Vagina (tissue), 2 donors: ENCODE results near the gene ELOA2. TPM values are rescaled to one million over a fixed set of nuclear protein-coding genes. Genes with fewer than 3 reads are reported as not detected.

Source experiments
- DNase-seq, 2 donors: peaks; one replicate each; pipeline ENCODE4 v3.0.0-alpha.2; 2017; ENCODE audit errors: extremely low spot score in 2 of 2
- H3K27ac ChIP-seq: fragments of 200-600 bp; sonication (generic); one replicate; pipeline ENCODE4 v1.5.1; 2019
- H3K27me3 ChIP-seq: fragments of 200-600 bp; sonication (generic); one replicate; pipeline ENCODE4 v1.5.1; 2019
- H3K36me3 ChIP-seq, 2 donors: fragments of 200-600 bp; sonication (generic); one replicate each; pipeline ENCODE4 v1.5.1; 2017 to 2019
- H3K4me1 ChIP-seq: fragments of 200-600 bp; sonication (generic); one replicate; pipeline ENCODE4 v1.5.1; 2019
- H3K4me3 ChIP-seq, 2 donors: fragments of 200-600 bp; sonication (generic); 1 replicate in 1 of 2; 2 replicates in 1 of 2; pipeline ENCODE4 v1.5.1; 2016 to 2019
- H3K9me3 ChIP-seq: fragments of 200-600 bp; sonication (generic); one replicate; pipeline ENCODE4 v1.5.1; 2019
- CTCF ChIP-seq, 3 experiments: fragments of 450-650 bp in 2 of 3; fragments of 200-600 bp in 1 of 3; sonication (generic) in 1 of 3; IDR thresholded peaks; one replicate each; pipeline ENCODE4 v1.5.1; 2017 to 2019; ENCODE audit warnings: antibody characterized with exemption in 3 of 3, mild to moderate bottlenecking in 2 of 3, moderate library complexity in 2 of 3
- POLR2A ChIP-seq, 2 donors: fragments of 450-650 bp; IDR thresholded peaks; one replicate each; pipeline ENCODE4 v1.6.1; 2017; ENCODE audit warnings: antibody characterized with exemption in 2 of 2, mild to moderate bottlenecking in 2 of 2, moderate library complexity in 2 of 2
- POLR2AphosphoS5 ChIP-seq, 2 donors: sonication (generic); formaldehyde crosslinking; IDR thresholded peaks; one replicate each; pipeline ENCODE4 v1.9.0; 2017; ENCODE audit warnings: antibody characterized with exemption in 2 of 2, mild to moderate bottlenecking in 2 of 2, low read depth in 1 of 2; ENCODE audit not compliant: insufficient read depth in 1 of 2
- intact Hi-C: fragments of 100-400 bp; cut with DNase I; formaldehyde crosslinking; loops from one replicate; pipeline ENCODE4 v1.15.1; 2023
- total RNA-seq: library from RNA; depleted of rRNA; stranded (reverse); fragments of >200 nt; gene quantifications from one replicate; pipeline ENCODE4 v1.2.3, GENCODE V29; 2016

The ELOA2 gene
- total RNA-seq, 1 donor from 2014 or later = not detected

- Histone ChIP-seq H3K9me3 (no peaks in the 10 kb centered on the region), H3K27ac (no peak overlapping the region), H3K27me3 (no peaks in the 10 kb centered on the region), H3K4me1 (no peaks in the 10 kb centered on the region), H3K4me3 (no peak overlapping the region), H3K36me3 (no peaks in the 10 kb centered on the region)
- no peak for DNase-seq
- no peak for TF ChIP-seq POLR2AphosphoS5 (IDR thresholded peaks at IDR 0.05; ENCODE audit: insufficient read depth in 1 of 2, low read depth in 1 of 2)
- intact Hi-C loops = no loop called here
Observed at GRCh38 chr18:47067648-47068047, 32.2 kb upstream of the ELOA2 start.

GRCh38 chr18:47063096-47063495 is 27.7 kb upstream of the ELOA2 start:
- no peak overlapping the region for H3K27ac ChIP-seq
- DNase-seq = no peak
- no peak overlapping the region for H3K4me3 ChIP-seq
- H3K9me3 ChIP-seq = no peaks in the 10 kb centered on the region
- intact Hi-C loops = no loop called here
- no peaks in the 10 kb centered on the region for H3K4me1 ChIP-seq
- no peaks in the 10 kb centered on the region for H3K36me3 ChIP-seq
- no peaks in the 10 kb centered on the region for H3K27me3 ChIP-seq
- TF ChIP-seq CTCF (IDR thresholded peaks at IDR 0.05) (no peak), POLR2A (IDR thresholded peaks at IDR 0.05) (no peak), POLR2AphosphoS5 (IDR thresholded peaks at IDR 0.05; ENCODE audit: insufficient read depth in 1 of 2, low read depth in 1 of 2) (no peak)

- DNase-seq = no peak
- H3K4me3 ChIP-seq = no peak overlapping the region
- H3K9me3 ChIP-seq = no peaks in the 10 kb centered on the region
- H3K27ac ChIP-seq = no peak overlapping the region
- no peaks in the 10 kb centered on the region for H3K36me3 ChIP-seq
- no peaks in the 10 kb centered on the region for H3K27me3 ChIP-seq
- no peak for TF ChIP-seq POLR2A (IDR thresholded peaks at IDR 0.05)
- TF ChIP-seq CTCF (IDR thresholded peaks at IDR 0.05) = no peak
- H3K4me1 ChIP-seq = no peaks in the 10 kb centered on the region
- intact Hi-C loops = no loop called here
Observed at GRCh38 chr18:47062471-47062870, 27.1 kb upstream of the ELOA2 start.

- Histone ChIP-seq H3K4me3 (no peak overlapping the region), H3K9me3 (no peaks in the 10 kb centered on the region), H3K4me1 (no peaks in the 10 kb centered on the region), H3K27me3 (no peaks in the 10 kb centered on the region), H3K27ac (no peak overlapping the region), H3K36me3 (no peaks in the 10 kb centered on the region)
- intact Hi-C loops = no loop called here
- no peak for TF ChIP-seq CTCF (IDR thresholded peaks at IDR 0.05)
- no peak for TF ChIP-seq POLR2AphosphoS5 (IDR thresholded peaks at IDR 0.05; ENCODE audit: insufficient read depth in 1 of 2, low read depth in 1 of 2)
- no peak for TF ChIP-seq POLR2A (IDR thresholded peaks at IDR 0.05)
- DNase-seq = no peak
Observed at GRCh38 chr18:47054369-47054768, 18.9 kb upstream of the ELOA2 start.

GRCh38 chr18:47050468-47050867 is 15.0 kb upstream of the ELOA2 start:
- TF ChIP-seq CTCF (IDR thresholded peaks at IDR 0.05) (peak in 2 of 3 experiments; percentile 3 to 14), POLR2A (IDR thresholded peaks at IDR 0.05) (no peak)
- intact Hi-C loops = no loop called here
- no peaks in the 10 kb centered on the region for H3K36me3 ChIP-seq
- H3K4me1 ChIP-seq = no peaks in the 10 kb centered on the region
- DNase-seq = no peak
- no peaks in the 10 kb centered on the region for H3K27me3 ChIP-seq
- no peak overlapping the region for H3K27ac ChIP-seq
- no peaks in the 10 kb centered on the region for H3K9me3 ChIP-seq
- H3K4me3 ChIP-seq = no peak overlapping the region

GRCh38 chr18:47040982-47041381 is 5.6 kb upstream of the ELOA2 start:
- no peak for TF ChIP-seq POLR2A (IDR thresholded peaks at IDR 0.05)
- TF ChIP-seq CTCF (IDR thresholded peaks at IDR 0.05) = no peak
- TF ChIP-seq POLR2AphosphoS5 (IDR thresholded peaks at IDR 0.05; ENCODE audit: insufficient read depth in 1 of 2, low read depth in 1 of 2) = no peak
- Histone ChIP-seq H3K27ac (no peak overlapping the region), H3K27me3 (no peaks in the 10 kb centered on the region), H3K4me3 (no peak overlapping the region), H3K36me3 (no peaks in the 10 kb centered on the region), H3K9me3 (no peaks in the 10 kb centered on the region), H3K4me1 (no peaks in the 10 kb centered on the region)
- intact Hi-C loops = no loop called here
- DNase-seq = no peak
